GM13976 (cell line): ENCODE data around the gene BCAS3.

Experiments
- DNase-seq: peaks from one replicate; pipeline ENCODE4 v3.0.0; 2012; ENCODE audit warnings: low spot score
- CTCF ChIP-seq: IDR thresholded peaks from 2 replicates; pipeline ENCODE4 v1.5.1; 2012; ENCODE audit warnings: borderline replicate concordance, mild to moderate bottlenecking; ENCODE audit not compliant: insufficient read depth; ENCODE audit errors: extremely low read depth, missing control alignments, control extremely low read depth
- in situ Hi-C: fragments of 300-500 bp; cut with MboI; formaldehyde crosslinking; loops from one replicate; pipeline ENCODE4 v1.12.0; 2022; ENCODE audit warnings: low sequenced_read_pairs, mixed read lengths, inconsistent platforms; ENCODE audit not compliant: unreplicated experiment

The BCAS3 gene

GRCh38 chr17:61307905-61308886 is 630.5 kb downstream of the BCAS3 start:
- in situ Hi-C loops: no loop called here
- no peak for TF ChIP-seq CTCF
- DNase-seq: no peak

- TF ChIP-seq CTCF: no peak
- in situ Hi-C loops: no loop called here
Observed at GRCh38 chr17:61309362-61310256, 632.0 kb downstream of the BCAS3 start.

GRCh38 chr17:61310590-61310989 is 632.9 kb downstream of the BCAS3 start:
- no peak for DNase-seq
- in situ Hi-C loops: no loop called here
- TF ChIP-seq CTCF: no peak

More at GRCh38 chr17:61309362-61310256, 632.0 kb downstream of the BCAS3 start:
- no peak for DNase-seq

GRCh38 chr17:61312406-61313295 is 635.0 kb downstream of the BCAS3 start:
- in situ Hi-C loops: no loop called here
- no peak for DNase-seq
- TF ChIP-seq CTCF: no peak

GRCh38 chr17:61313461-61314326 is 636.0 kb downstream of the BCAS3 start:
- in situ Hi-C loops: no loop called here
- no peak for TF ChIP-seq CTCF
- no peak for DNase-seq
